Fibroblast of the aortic adventitia (primary cell): ENCODE data around the gene ESPL1. TPM values are rescaled to one million over a fixed set of nuclear protein-coding genes. Genes with fewer than 3 reads are reported as not detected.

Experiments
- DNase-seq: peaks from one replicate; pipeline ENCODE4 v3.0.0-alpha.2; 2010; ENCODE audit warnings: low read depth
- H3K4me3 ChIP-seq: 2 replicates; pipeline ENCODE4 v1.5.1; 2011; ENCODE audit warnings: low read depth, mild to moderate bottlenecking, control low read depth, low read length, moderate library complexity
- CTCF ChIP-seq: IDR thresholded peaks from 2 replicates; pipeline ENCODE4 v1.5.1; 2011; ENCODE audit warnings: mild to moderate bottlenecking, low read length, control low read depth, inconsistent platforms; ENCODE audit not compliant: insufficient read depth
- total RNA-seq: library from RNA; depleted of rRNA; stranded (reverse); fragments of >200 nt; gene quantifications from 2 replicates; pipeline ENCODE4 v1.2.3, GENCODE V29; 2012; ENCODE audit warnings: low replicate concordance

ESPL1 gene
- total RNA-seq, 1 donor = 13.5 TPM

GRCh38 chr12:53221203-53222080 is 46.7 kb upstream of the ESPL1 start:
- H3K4me3 ChIP-seq = peak overlapping the region; percentile 63
- DNase-seq = peak; percentile 44

GRCh38 chr12:53222170-53222721 is 45.9 kb upstream of the ESPL1 start:
- DNase-seq = no peak
- TF ChIP-seq CTCF = no peak
- peak overlapping the region; percentile 52 for H3K4me3 ChIP-seq

More at GRCh38 chr12:53221203-53222080, 46.7 kb upstream of the ESPL1 start:
- TF ChIP-seq CTCF = no peak

GRCh38 chr12:53222806-53223261 is 45.3 kb upstream of the ESPL1 start:
- no peak for TF ChIP-seq CTCF
- DNase-seq = no peak
- H3K4me3 ChIP-seq = no peak overlapping the region

- no peak overlapping the region for H3K4me3 ChIP-seq
- no peak for TF ChIP-seq CTCF
- peak; percentile 61 for DNase-seq
These were observed 44.6 kb upstream of the ESPL1 start for GRCh38 chr12:53223389-53224060.

GRCh38 chr12:53224061-53224896 is 43.8 kb upstream of the ESPL1 start:
- TF ChIP-seq CTCF = peak; percentile 27
- no peak overlapping the region for H3K4me3 ChIP-seq
- DNase-seq = no peak
